Memory B cell (primary cell): ENCODE results near the gene KDM3A.

Source experiments
- ATAC-seq: fragments of 150-1000 bp; cut with Tn5 transposase; 2 replicates; pipeline ENCODE4 v1.10.0; 2021; ENCODE audit warnings: low read depth, mild to moderate bottlenecking, moderate library complexity
- DNase-seq, 2 donors: peaks; one replicate each; pipeline ENCODE4 v3.0.0; 2022; ENCODE audit warnings: low spot score in 2 of 2
- H3K27ac Mint-ChIP-seq: one replicate; pipeline ENCODE4 v1.8.0; 2022; ENCODE audit warnings: mild to moderate bottlenecking, moderate library complexity, mixed read lengths
- H3K27me3 Mint-ChIP-seq: one replicate; pipeline ENCODE4 v1.8.0; 2022; ENCODE audit warnings: mixed read lengths
- H3K36me3 Mint-ChIP-seq: one replicate; pipeline ENCODE4 v1.8.0; 2022; ENCODE audit warnings: mild to moderate bottlenecking, mixed read lengths
- H3K4me1 Mint-ChIP-seq: one replicate; pipeline ENCODE4 v1.8.0; 2022; ENCODE audit warnings: mixed read lengths
- H3K4me3 Mint-ChIP-seq: one replicate; pipeline ENCODE4 v1.8.0; 2022; ENCODE audit warnings: mild to moderate bottlenecking, moderate library complexity, mixed read lengths
- H3K9me3 Mint-ChIP-seq: one replicate; pipeline ENCODE4 v1.8.0; 2022; ENCODE audit warnings: mixed read lengths

KDM3A gene

GRCh38 chr2:86523491-86523890 is 82.3 kb downstream of the KDM3A start:
- H3K27ac Mint-ChIP-seq: no peak overlapping the region
- no peak overlapping the region for H3K4me3 Mint-ChIP-seq
- H3K9me3 Mint-ChIP-seq: peaks cover 7% of the 10 kb centered on the region
- H3K4me1 Mint-ChIP-seq: no peaks in the 10 kb centered on the region
- no peak for ATAC-seq
- H3K27me3 Mint-ChIP-seq: no peaks in the 10 kb centered on the region
- DNase-seq: no peak
- H3K36me3 Mint-ChIP-seq: peaks cover 18% of the 10 kb centered on the region

GRCh38 chr2:86525421-86526340 is 84.5 kb downstream of the KDM3A start:
- peaks cover 1% of the 10 kb centered on the region for H3K9me3 Mint-ChIP-seq
- H3K4me3 Mint-ChIP-seq: no peak overlapping the region
- DNase-seq (no peak), ATAC-seq (no peak)
- H3K36me3 Mint-ChIP-seq: peaks cover 23% of the 10 kb centered on the region
- no peaks in the 10 kb centered on the region for H3K27me3 Mint-ChIP-seq
- no peak overlapping the region for H3K27ac Mint-ChIP-seq
- no peaks in the 10 kb centered on the region for H3K4me1 Mint-ChIP-seq

GRCh38 chr2:86533589-86533988 is 92.4 kb downstream of the KDM3A start:
- Mint-ChIP-seq H3K9me3 (peaks cover 5% of the 10 kb centered on the region), H3K4me3 (no peak overlapping the region), H3K27ac (no peak overlapping the region), H3K4me1 (no peaks in the 10 kb centered on the region), H3K27me3 (no peaks in the 10 kb centered on the region), H3K36me3 (peaks cover 21% of the 10 kb centered on the region)
- DNase-seq: no peak
- ATAC-seq: no peak

GRCh38 chr2:86541334-86541733 is 100.2 kb downstream of the KDM3A start:
- H3K4me1 Mint-ChIP-seq: peaks cover 9% of the 10 kb centered on the region
- DNase-seq (no peak), ATAC-seq (no peak)
- H3K27me3 Mint-ChIP-seq: no peaks in the 10 kb centered on the region
- H3K27ac Mint-ChIP-seq: no peak overlapping the region
- H3K9me3 Mint-ChIP-seq: no peaks in the 10 kb centered on the region
- H3K36me3 Mint-ChIP-seq: peaks cover 34% of the 10 kb centered on the region
- no peak overlapping the region for H3K4me3 Mint-ChIP-seq
